OCI-LY1 (cell line): ENCODE measurements around the gene TPBGL.

ENCODE experiments used
- H2AFZ ChIP-seq: fragments of 200-600 bp; sonication (generic), shearing (Covaris generic); 2 replicates; pipeline ENCODE4 v1.6.0; 2014; ENCODE audit warnings: antibody characterized with exemption, mild to moderate bottlenecking, low read length
- H3F3A ChIP-seq: fragments of 200-600 bp; sonication (generic), shearing (Covaris generic); 2 replicates; pipeline ENCODE4 v1.6.0; 2014; ENCODE audit warnings: mild to moderate bottlenecking, antibody characterized with exemption, low read length, moderate library complexity; ENCODE audit not compliant: insufficient read depth
- H3K27ac ChIP-seq: fragments of 200-600 bp; sonication (generic); 2 replicates; pipeline ENCODE4 v1.5.1; 2014; ENCODE audit warnings: low read length, mixed run types, mild to moderate bottlenecking, low read depth; ENCODE audit not compliant: poor library complexity, severe bottlenecking
- H3K27me3 ChIP-seq: fragments of 200-600 bp; sonication (generic); 2 replicates; pipeline ENCODE4 v1.6.0; 2014; ENCODE audit warnings: antibody characterized with exemption, mild to moderate bottlenecking, low read length, moderate library complexity; ENCODE audit not compliant: insufficient read depth
- H3K36me3 ChIP-seq: fragments of 200-600 bp; sonication (generic); 2 replicates; pipeline ENCODE4 v1.6.1; 2014; ENCODE audit warnings: mild to moderate bottlenecking, antibody characterized with exemption, low read length, moderate library complexity, mixed read lengths; ENCODE audit not compliant: insufficient read depth
- H3K4me1 ChIP-seq: fragments of 200-600 bp; sonication (generic); 2 replicates; pipeline ENCODE4 v1.5.1; 2014; ENCODE audit warnings: mild to moderate bottlenecking, low read length, moderate library complexity; ENCODE audit not compliant: insufficient read depth, severe bottlenecking
- H3K4me2 ChIP-seq: fragments of 200-600 bp; sonication (generic), shearing (Covaris generic); 2 replicates; pipeline ENCODE4 v1.6.1; 2014; ENCODE audit warnings: low read length
- H3K4me3 ChIP-seq: fragments of 200-600 bp; sonication (generic); 2 replicates; pipeline ENCODE4 v1.5.1; 2014; ENCODE audit warnings: low read length, low read depth, mild to moderate bottlenecking, mixed read lengths; ENCODE audit not compliant: poor library complexity, severe bottlenecking
- H3K79me2 ChIP-seq: fragments of 200-600 bp; shearing (Covaris generic); 2 replicates; pipeline ENCODE4 v1.6.1; 2016; ENCODE audit warnings: mixed run types, low read length, mixed read lengths; ENCODE audit not compliant: insufficient read depth
- H3K9ac ChIP-seq: fragments of 200-600 bp; sonication (generic), shearing (Covaris generic); 2 replicates; pipeline ENCODE4 v1.6.1; 2014; ENCODE audit warnings: mild to moderate bottlenecking, low read length, mixed read lengths
- H3K9me2 ChIP-seq: fragments of 200-600 bp; sonication (generic), shearing (Covaris generic); 2 replicates; pipeline ENCODE4 v1.6.1; 2014; ENCODE audit warnings: low read depth, mild to moderate bottlenecking, low read length, mixed read lengths
- H3K9me3 ChIP-seq: fragments of 200-600 bp; shearing (Covaris generic); 2 replicates; pipeline ENCODE4 v1.6.1; 2014; ENCODE audit warnings: low read length, mixed read lengths
- H4K20me1 ChIP-seq: fragments of 200-600 bp; sonication (generic), shearing (Covaris generic); 2 replicates; pipeline ENCODE4 v1.6.0; 2016; ENCODE audit warnings: mild to moderate bottlenecking, low read length; ENCODE audit not compliant: insufficient read depth
- EZH2 ChIP-seq: fragments of 200-600 bp; sonication (generic), shearing (Covaris generic); IDR thresholded peaks from 2 replicates; pipeline ENCODE4 v1.8.0; 2017; ENCODE audit warnings: borderline replicate concordance, mixed run types, mild to moderate bottlenecking, antibody characterized with exemption, low read length, moderate library complexity, mixed read lengths
- TF ChIP-seq, protein P1 (sequence below): fragments of 200-600 bp; sonication (generic), shearing (Covaris generic); IDR thresholded peaks from 2 replicates; pipeline ENCODE4 v1.5.1; 2017; ENCODE audit warnings: mild to moderate bottlenecking, antibody characterized with exemption, low read length, moderate library complexity, mixed read lengths

Gene TPBGL

DNA sequence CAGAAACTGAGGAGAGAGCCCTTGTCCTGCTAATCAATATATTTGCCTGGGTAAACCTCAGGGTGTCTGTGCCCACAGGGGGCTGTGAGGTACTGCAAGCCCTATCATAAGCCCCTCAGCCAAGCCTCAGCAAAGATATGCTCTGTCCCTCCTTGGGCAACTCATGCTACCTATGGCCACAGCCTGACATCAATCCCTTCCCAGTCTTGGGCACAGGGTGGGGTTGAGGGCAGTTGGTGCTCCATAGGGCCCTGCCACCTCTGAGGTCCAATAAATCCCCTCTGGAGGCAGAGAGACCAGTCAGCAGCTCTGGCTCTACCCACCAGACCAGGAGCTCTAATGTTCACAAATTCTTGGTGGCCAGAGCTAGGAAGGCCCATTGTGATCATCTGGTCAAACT, 23.8 kb downstream of the TPBGL start:
- no peaks in the 10 kb centered on the region; the same call in 1 of the 2 replicates for H3K27me3 ChIP-seq
- no peaks in the 10 kb centered on the region for H3K36me3 ChIP-seq
- no peak overlapping the region for H2AFZ ChIP-seq
- no peaks in the 10 kb centered on the region for H3F3A ChIP-seq
- TF ChIP-seq EZH2, result no peak
- TF ChIP-seq, protein P1, sequence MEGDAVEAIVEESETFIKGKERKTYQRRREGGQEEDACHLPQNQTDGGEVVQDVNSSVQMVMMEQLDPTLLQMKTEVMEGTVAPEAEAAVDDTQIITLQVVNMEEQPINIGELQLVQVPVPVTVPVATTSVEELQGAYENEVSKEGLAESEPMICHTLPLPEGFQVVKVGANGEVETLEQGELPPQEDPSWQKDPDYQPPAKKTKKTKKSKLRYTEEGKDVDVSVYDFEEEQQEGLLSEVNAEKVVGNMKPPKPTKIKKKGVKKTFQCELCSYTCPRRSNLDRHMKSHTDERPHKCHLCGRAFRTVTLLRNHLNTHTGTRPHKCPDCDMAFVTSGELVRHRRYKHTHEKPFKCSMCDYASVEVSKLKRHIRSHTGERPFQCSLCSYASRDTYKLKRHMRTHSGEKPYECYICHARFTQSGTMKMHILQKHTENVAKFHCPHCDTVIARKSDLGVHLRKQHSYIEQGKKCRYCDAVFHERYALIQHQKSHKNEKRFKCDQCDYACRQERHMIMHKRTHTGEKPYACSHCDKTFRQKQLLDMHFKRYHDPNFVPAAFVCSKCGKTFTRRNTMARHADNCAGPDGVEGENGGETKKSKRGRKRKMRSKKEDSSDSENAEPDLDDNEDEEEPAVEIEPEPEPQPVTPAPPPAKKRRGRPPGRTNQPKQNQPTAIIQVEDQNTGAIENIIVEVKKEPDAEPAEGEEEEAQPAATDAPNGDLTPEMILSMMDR, result no peak
- H3K79me2 ChIP-seq, result no peaks in the 10 kb centered on the region
- H3K4me1 ChIP-seq, result no peaks in the 10 kb centered on the region
- H3K27ac ChIP-seq, result no peak overlapping the region
- no peak overlapping the region for H3K4me3 ChIP-seq
- H4K20me1 ChIP-seq, result no peaks in the 10 kb centered on the region
- H3K9me2 ChIP-seq, result no peaks in the 10 kb centered on the region
- no peak overlapping the region for H3K4me2 ChIP-seq
- no peaks in the 10 kb centered on the region for H3K9me3 ChIP-seq
- H3K9ac ChIP-seq, result no peak overlapping the region

DNA sequence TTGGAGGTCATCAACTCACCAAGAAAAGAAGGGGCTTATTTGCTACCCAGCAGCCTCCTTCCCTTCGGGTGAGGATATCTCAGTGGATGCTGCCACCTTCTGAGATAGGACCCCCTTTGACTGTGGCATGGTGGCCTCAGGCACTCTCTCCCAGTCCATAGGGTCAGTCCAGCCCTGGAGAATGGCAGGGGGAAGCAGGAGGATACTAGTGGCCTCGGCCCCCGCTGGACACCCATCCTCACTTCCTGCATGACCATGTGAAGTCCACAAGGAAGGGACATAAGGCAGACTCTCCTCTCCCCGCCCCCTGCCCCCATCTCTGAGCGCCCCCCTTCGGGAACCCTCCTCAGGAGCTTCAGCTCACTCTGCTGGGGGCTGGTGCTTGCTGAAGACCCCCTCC, 24.4 kb downstream of the TPBGL start:
- TF ChIP-seq EZH2, result no peak
- TF ChIP-seq, protein P1, result no peak
- no peaks in the 10 kb centered on the region for H3K9me3 ChIP-seq
- H3K4me2 ChIP-seq, result no peak overlapping the region
- H3K4me1 ChIP-seq, result no peaks in the 10 kb centered on the region
- H4K20me1 ChIP-seq, result no peaks in the 10 kb centered on the region
- no peaks in the 10 kb centered on the region for H3K79me2 ChIP-seq
- H3F3A ChIP-seq, result no peaks in the 10 kb centered on the region
- H3K27me3 ChIP-seq, result no peaks in the 10 kb centered on the region; the same call in 1 of the 2 replicates
- H3K4me3 ChIP-seq, result no peak overlapping the region
- H3K9me2 ChIP-seq, result no peaks in the 10 kb centered on the region
- H3K36me3 ChIP-seq, result no peaks in the 10 kb centered on the region
- no peak overlapping the region for H3K27ac ChIP-seq
- H3K9ac ChIP-seq, result no peak overlapping the region
- no peak overlapping the region for H2AFZ ChIP-seq

DNA sequence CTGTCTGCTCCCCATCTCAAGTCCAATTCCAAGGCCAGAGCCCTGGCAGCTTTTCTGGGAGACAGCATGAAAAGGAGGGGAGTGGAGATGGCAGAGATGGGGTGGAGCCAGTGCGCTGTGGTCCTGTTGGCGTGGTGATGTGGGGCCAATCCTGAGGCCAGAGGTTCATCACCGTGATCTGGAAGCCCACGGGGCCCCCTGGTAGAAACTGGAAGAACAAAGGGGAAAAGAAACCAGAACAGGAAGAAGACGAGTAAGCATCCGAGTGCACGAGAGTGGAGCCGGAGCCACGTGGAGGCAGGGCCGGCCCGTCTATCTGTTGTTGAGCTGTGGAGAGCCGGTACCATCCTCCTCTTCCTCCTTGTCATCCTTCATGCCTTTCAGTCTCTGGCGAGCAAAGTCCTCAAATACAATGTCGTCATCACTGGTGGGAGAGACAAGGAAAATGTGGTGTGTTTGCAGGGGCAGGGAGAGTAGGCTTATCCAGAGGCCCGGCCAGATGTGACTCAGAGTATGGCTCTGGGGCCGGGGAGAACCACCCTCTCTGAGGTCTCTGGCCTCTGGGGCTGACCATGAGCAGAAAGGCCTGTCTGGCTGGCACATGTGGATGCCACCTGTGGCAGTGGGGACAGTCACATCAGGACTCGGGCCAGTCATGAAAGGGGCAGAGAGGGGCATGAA, 25.4 kb downstream of the TPBGL start:
- no peak overlapping the region for H3K4me2 ChIP-seq
- H3K9ac ChIP-seq, result no peak overlapping the region
- no peaks in the 10 kb centered on the region for H4K20me1 ChIP-seq
- H3K36me3 ChIP-seq, result no peaks in the 10 kb centered on the region
- no peaks in the 10 kb centered on the region for H3K79me2 ChIP-seq
- H3K27me3 ChIP-seq, result no peaks in the 10 kb centered on the region; the same call in 1 of the 2 replicates
- H3K9me3 ChIP-seq, result no peaks in the 10 kb centered on the region
- H3K9me2 ChIP-seq, result no peaks in the 10 kb centered on the region
- H3K4me1 ChIP-seq, result no peaks in the 10 kb centered on the region
- H3K4me3 ChIP-seq, result no peak overlapping the region
- no peak overlapping the region for H2AFZ ChIP-seq
- H3K27ac ChIP-seq, result no peak overlapping the region
- no peaks in the 10 kb centered on the region for H3F3A ChIP-seq
- TF ChIP-seq, protein P1, result no peak
- TF ChIP-seq EZH2, result no peak
